ENCODE measurements around the gene INTS1.

INTS1 gene

GRCh38 chr7:1505731-1506550 is 1.8 kb upstream of the INTS1 start:
- DNase-seq, result no peak

- DNase-seq, result no peak
These were observed 799 bp downstream of the INTS1 start for GRCh38 chr7:1503390-1503789.

- DNase-seq, result no peak
These were observed 1.3 kb downstream of the INTS1 start for GRCh38 chr7:1502845-1503244.

- no peak for DNase-seq
These were observed 2.5 kb downstream of the INTS1 start for GRCh38 chr7:1501487-1502270.

- DNase-seq, result no peak
These were observed 4.0 kb downstream of the INTS1 start for GRCh38 chr7:1500064-1500807.

GRCh38 chr7:1499367-1500029 is 4.7 kb downstream of the INTS1 start:
- no peak for DNase-seq

- no peak for DNase-seq
These were observed 5.6 kb downstream of the INTS1 start for GRCh38 chr7:1498370-1499305.

GRCh38 chr7:1497293-1497927 is 6.8 kb downstream of the INTS1 start:
- no peak for DNase-seq

- DNase-seq, result no peak
These were observed 7.5 kb downstream of the INTS1 start for GRCh38 chr7:1496531-1497292.

GRCh38 chr7:1495564-1496242 is 8.5 kb downstream of the INTS1 start:
- no peak for DNase-seq

GRCh38 chr7:1494866-1495563 is 9.2 kb downstream of the INTS1 start:
- no peak for DNase-seq

GRCh38 chr7:1494447-1494846 is 9.7 kb downstream of the INTS1 start:
- no peak for DNase-seq

- no peak for DNase-seq
These were observed 10.6 kb downstream of the INTS1 start for GRCh38 chr7:1493571-1493970.

- DNase-seq, result no peak
These were observed 11.1 kb downstream of the INTS1 start for GRCh38 chr7:1493129-1493528.

GRCh38 chr7:1492640-1493039 is 11.5 kb downstream of the INTS1 start:
- DNase-seq, result no peak

- DNase-seq, result no peak
These were observed 12.0 kb downstream of the INTS1 start for GRCh38 chr7:1492221-1492620.

GRCh38 chr7:1490837-1491236 is 13.4 kb downstream of the INTS1 start:
- DNase-seq, result no peak

- DNase-seq, result no peak
These were observed 14.9 kb downstream of the INTS1 start for GRCh38 chr7:1489336-1489735.

- DNase-seq, result no peak
These were observed 16.2 kb downstream of the INTS1 start for GRCh38 chr7:1488016-1488415.

Data from T1000 (cell line).